Smooth muscle cell (in vitro differentiated cells): Measurements from ENCODE around the gene CDC26. TPM values are rescaled to one million over a fixed set of nuclear protein-coding genes. Genes with fewer than 3 reads are reported as not detected.

Experiments used
- DNase-seq: peaks from one replicate; lab custom pipeline; 2025; ENCODE audit not compliant: unreplicated experiment; lab: John Stamatoyannopoulos, UW
- H2AFZ ChIP-seq: fragments of 200-600 bp; sonication (generic); 2 replicates; pipeline ENCODE4 v1.6.0; 2016; ENCODE audit warnings: antibody characterized with exemption, low read depth, mild to moderate bottlenecking
- H3F3A ChIP-seq: fragments of 200-600 bp; sonication (generic); 2 replicates; pipeline ENCODE4 v1.6.0; 2017; ENCODE audit warnings: antibody characterized with exemption, low read depth
- H3K27ac ChIP-seq: fragments of 200-600 bp; sonication (generic); 2 replicates; pipeline ENCODE4 v1.5.1; 2016; ENCODE audit warnings: low read depth, mild to moderate bottlenecking
- H3K27me3 ChIP-seq: fragments of 200-600 bp; sonication (generic); 2 replicates; pipeline ENCODE4 v1.6.1; 2016; ENCODE audit warnings: low read depth, mild to moderate bottlenecking
- H3K36me3 ChIP-seq: fragments of 200-600 bp; sonication (generic); 2 replicates; pipeline ENCODE4 v1.5.1; 2016; ENCODE audit warnings: low read depth
- H3K4me1 ChIP-seq: fragments of 200-600 bp; sonication (generic); 2 replicates; pipeline ENCODE4 v1.5.1; 2016; ENCODE audit warnings: low read depth
- H3K4me2 ChIP-seq: fragments of 200-600 bp; sonication (generic); 2 replicates; pipeline ENCODE4 v1.6.0; 2016; ENCODE audit warnings: mild to moderate bottlenecking
- H3K4me3 ChIP-seq: fragments of 200-600 bp; sonication (generic); 2 replicates; pipeline ENCODE4 v1.5.1; 2016; ENCODE audit warnings: mild to moderate bottlenecking
- H3K79me2 ChIP-seq: fragments of 200-600 bp; sonication (generic); 2 replicates; pipeline ENCODE4 v1.6.0; 2016; ENCODE audit warnings: low read depth, mild to moderate bottlenecking
- H3K9ac ChIP-seq: fragments of 200-600 bp; sonication (generic); 2 replicates; pipeline ENCODE4 v1.6.0; 2016; ENCODE audit warnings: low read depth
- H3K9me3 ChIP-seq: fragments of 200-600 bp; sonication (generic); replicated peaks from 2 replicates; pipeline ENCODE4 v1.5.1; 2016; ENCODE audit warnings: low read depth
- H4K20me1 ChIP-seq: fragments of 200-600 bp; sonication (generic); 2 replicates; pipeline ENCODE4 v1.6.0; 2016; ENCODE audit warnings: low read depth
- CTCF ChIP-seq: fragments of 200-600 bp; sonication (generic); IDR thresholded peaks from 2 replicates; pipeline ENCODE4 v1.5.1; 2017; ENCODE audit warnings: borderline replicate concordance, mild to moderate bottlenecking, antibody characterized with exemption; ENCODE audit not compliant: insufficient read depth, poor library complexity, severe bottlenecking
- WGBS: methylation state at CpG from one replicate; pipeline ENCODE4 v1.1.7; 2016; ENCODE audit warnings: low lambda C conversion rate; 5-methylcytosine and 5-hydroxymethylcytosine counted together
- polyA plus RNA-seq: library from polyadenylated mRNA; unstranded; fragments of >200 nt; fragmentation: Nextera tagmentation; extraction: Ambion mirVana; gene quantifications from 2 replicates; pipeline ENCODE4 v1.2.1, GENCODE V29; 2016
- total RNA-seq: library from RNA; depleted of rRNA; stranded (reverse); fragments of >200 nt; gene quantifications from 2 replicates; pipeline ENCODE4 v1.2.3, GENCODE V29; 2014

CDC26 gene
- total and polyA plus RNA-seq, 2 experiments from 2014 or later, result 49.3 to 59.8 TPM

- Histone ChIP-seq H3K27ac (no peak overlapping the region), H3F3A (no peaks in the 10 kb centered on the region), H2AFZ (no peak overlapping the region), H3K79me2 (no peaks in the 10 kb centered on the region), H3K4me2 (no peak overlapping the region), H3K9ac (no peak overlapping the region), H3K27me3 (no peaks in the 10 kb centered on the region), H3K4me3 (no peak overlapping the region), H3K36me3 (peaks cover 11% of the 10 kb centered on the region), H3K4me1 (no peaks in the 10 kb centered on the region), H3K9me3 (no peaks in the 10 kb centered on the region), H4K20me1 (no peaks in the 10 kb centered on the region)
- no peak for TF ChIP-seq CTCF
- 100% methylated on average over 4 of the region's 4 CpGs for WGBS
- DNase-seq, result no peak
Measured at GRCh38 chr9:113267911-113268566, 7.3 kb downstream of the CDC26 start.

- no peak overlapping the region for H3K4me3 ChIP-seq
- peaks cover 8% of the 10 kb centered on the region for H3K36me3 ChIP-seq
- TF ChIP-seq CTCF, result no peak
- no peaks in the 10 kb centered on the region for H3K27me3 ChIP-seq
- H3K4me2 ChIP-seq, result no peak overlapping the region
- no peak overlapping the region for H3K9ac ChIP-seq
- H4K20me1 ChIP-seq, result no peaks in the 10 kb centered on the region
- 56% methylated on average over 3 of the region's 3 CpGs for WGBS
- no peaks in the 10 kb centered on the region for H3K79me2 ChIP-seq
- H3K4me1 ChIP-seq, result no peaks in the 10 kb centered on the region
- no peak overlapping the region for H2AFZ ChIP-seq
- no peak for DNase-seq
- H3K9me3 ChIP-seq, result no peaks in the 10 kb centered on the region
- no peaks in the 10 kb centered on the region for H3F3A ChIP-seq
- H3K27ac ChIP-seq, result peak overlapping the region; percentile 11
Measured at GRCh38 chr9:113266174-113266573, 9.2 kb downstream of the CDC26 start.

GRCh38 chr9:113261917-113262671 is 13.3 kb downstream of the CDC26 start:
- no peak for DNase-seq
- TF ChIP-seq CTCF, result no peak
- no peak overlapping the region for H3K9ac ChIP-seq
- no peak overlapping the region for H3K4me2 ChIP-seq
- 96% methylated on average over 1 of the region's 1 CpG for WGBS
- H3F3A ChIP-seq, result no peaks in the 10 kb centered on the region
- no peak overlapping the region for H2AFZ ChIP-seq
- no peaks in the 10 kb centered on the region for H3K9me3 ChIP-seq
- H3K4me1 ChIP-seq, result no peaks in the 10 kb centered on the region
- H4K20me1 ChIP-seq, result no peaks in the 10 kb centered on the region
- H3K79me2 ChIP-seq, result no peaks in the 10 kb centered on the region
- no peak overlapping the region for H3K4me3 ChIP-seq
- no peaks in the 10 kb centered on the region for H3K27me3 ChIP-seq
- H3K27ac ChIP-seq, result no peak overlapping the region
- peaks cover 8% of the 10 kb centered on the region for H3K36me3 ChIP-seq
